ENCODE data around the gene THSD4. TPM values are rescaled to one million over a fixed set of nuclear protein-coding genes. Genes with fewer than 3 reads are reported as not detected.
A peak's percentile ranks its signal among the peaks of the same experiment; 100 is the strongest.

THSD4 gene
- total RNA-seq: 10 to 100 TPM; 23.0 to 68.5 (median 48.6) TPM

DNA sequence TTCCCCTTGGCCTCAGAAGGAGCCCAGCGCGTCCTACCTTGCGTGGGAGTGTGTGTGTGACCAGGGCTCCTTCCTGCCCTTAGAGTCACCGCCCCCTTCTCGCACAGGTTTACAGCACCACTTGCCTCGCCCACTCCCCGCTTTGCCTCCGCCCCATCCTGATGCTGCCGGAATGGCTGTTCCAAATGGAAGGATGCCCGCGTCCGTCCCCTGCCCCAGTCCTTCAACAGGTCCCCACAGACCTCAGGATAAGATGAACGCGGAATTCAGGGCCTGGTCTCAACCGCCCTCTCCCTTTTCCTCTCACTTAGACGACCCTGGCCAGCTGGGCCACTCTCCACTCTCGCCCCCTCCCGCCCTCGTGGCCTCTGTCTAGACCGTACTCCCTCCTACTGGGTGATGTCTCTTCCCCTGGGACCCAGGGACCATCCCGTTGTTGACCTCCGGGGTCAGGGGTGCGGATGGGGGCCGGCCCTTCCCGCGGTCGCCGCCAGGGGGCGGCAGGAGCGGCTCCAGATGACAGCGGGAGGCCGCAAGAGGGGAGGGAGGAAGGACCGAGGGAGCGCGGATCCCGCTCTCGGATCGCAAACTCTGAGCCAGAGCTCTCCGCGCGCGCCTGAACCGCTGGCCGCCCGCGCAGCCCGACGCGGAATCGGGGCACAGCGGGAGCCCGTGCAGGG is at the start of gene THSD4:
Gene THSD4 (plus strand): TSS at position 585 of the 680 bp plus-strand sequence.
- H3K27me3 ChIP-seq: no peaks in the 10 kb centered on the region
- H3K27ac ChIP-seq: peak within 1 kb of the TSS; percentile 70 to 89 (median 82)
- intact Hi-C loops (cut with DNase I): loop anchor here (5.0 kb wide), 1 partner anchor 327 kb away; no protein-coding TSS in a partner anchor
- no peaks in the 10 kb centered on the region for H3K9me3 ChIP-seq
- TF ChIP-seq POLR2A (IDR thresholded peaks at IDR 0.05): peak in 1 of 2 donors; percentile 64
- TF ChIP-seq, protein P1, sequence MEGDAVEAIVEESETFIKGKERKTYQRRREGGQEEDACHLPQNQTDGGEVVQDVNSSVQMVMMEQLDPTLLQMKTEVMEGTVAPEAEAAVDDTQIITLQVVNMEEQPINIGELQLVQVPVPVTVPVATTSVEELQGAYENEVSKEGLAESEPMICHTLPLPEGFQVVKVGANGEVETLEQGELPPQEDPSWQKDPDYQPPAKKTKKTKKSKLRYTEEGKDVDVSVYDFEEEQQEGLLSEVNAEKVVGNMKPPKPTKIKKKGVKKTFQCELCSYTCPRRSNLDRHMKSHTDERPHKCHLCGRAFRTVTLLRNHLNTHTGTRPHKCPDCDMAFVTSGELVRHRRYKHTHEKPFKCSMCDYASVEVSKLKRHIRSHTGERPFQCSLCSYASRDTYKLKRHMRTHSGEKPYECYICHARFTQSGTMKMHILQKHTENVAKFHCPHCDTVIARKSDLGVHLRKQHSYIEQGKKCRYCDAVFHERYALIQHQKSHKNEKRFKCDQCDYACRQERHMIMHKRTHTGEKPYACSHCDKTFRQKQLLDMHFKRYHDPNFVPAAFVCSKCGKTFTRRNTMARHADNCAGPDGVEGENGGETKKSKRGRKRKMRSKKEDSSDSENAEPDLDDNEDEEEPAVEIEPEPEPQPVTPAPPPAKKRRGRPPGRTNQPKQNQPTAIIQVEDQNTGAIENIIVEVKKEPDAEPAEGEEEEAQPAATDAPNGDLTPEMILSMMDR (IDR thresholded peaks at IDR 0.05): peak; percentile 95 to 98 (median 97)
- no peaks in the 10 kb centered on the region for H3K36me3 ChIP-seq
- peak within 1 kb of the TSS; percentile 35 to 47 (median 39) for H3K4me3 ChIP-seq (replicated peaks in 1 of 3)
- H3K4me1 ChIP-seq: peaks cover 11 to 38% of the 10 kb centered on the region in 2 donors
- 23 to 30% methylated on average over 17 to 20 of the region's 52 CpGs for WGBS, 2 donors
- DNase-seq: peak; percentile 92

DNA sequence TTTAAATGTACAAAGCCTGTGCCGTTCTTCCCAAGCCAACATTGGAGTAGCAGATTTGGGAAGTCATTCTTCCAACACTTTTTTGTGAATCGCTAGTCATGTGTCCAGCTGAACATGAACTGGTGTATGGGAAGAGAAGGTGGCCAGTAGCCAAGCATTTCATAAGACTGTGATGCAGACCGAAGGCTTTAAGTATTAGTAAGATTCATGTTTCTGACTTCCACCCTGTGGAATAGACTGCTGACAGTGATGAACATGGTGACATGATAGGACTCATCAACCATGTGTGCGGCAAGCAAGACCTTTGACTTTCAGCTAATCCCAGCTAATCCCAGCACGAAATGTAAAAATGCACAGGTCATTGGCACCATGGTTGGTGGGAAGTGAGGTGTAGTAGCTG is 48.3 kb upstream of the THSD4 start:
- 85 to 87% methylated on average over 5 of the region's 5 CpGs for WGBS, 2 donors

DNA sequence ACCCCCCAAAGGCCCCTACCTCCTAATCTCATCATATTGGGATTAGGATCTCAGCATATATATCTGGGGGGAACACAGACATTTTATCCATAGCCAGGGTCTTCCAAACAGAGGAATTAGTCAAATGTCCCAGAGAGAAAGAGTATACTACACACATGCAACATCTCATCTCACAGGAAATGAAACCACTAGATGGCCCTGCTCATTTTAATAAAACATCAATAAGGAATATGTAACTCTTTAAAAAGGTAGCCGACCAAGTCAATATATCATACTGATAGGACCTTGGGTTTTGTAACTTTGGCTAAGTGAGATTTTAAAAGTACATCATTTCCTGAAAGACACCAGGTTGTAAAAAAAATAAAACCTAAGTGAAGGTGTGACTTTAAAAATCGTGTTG is 45.6 kb upstream of the THSD4 start:
- H3K4me3 ChIP-seq (replicated peaks in 1 of 3): no peak overlapping the region
- TF ChIP-seq, protein P1 (IDR thresholded peaks at IDR 0.05): no peak
- TF ChIP-seq POLR2A (IDR thresholded peaks at IDR 0.05): no peak
- intact Hi-C loops (cut with DNase I): no loop called here
- H3K36me3 ChIP-seq: no peaks in the 10 kb centered on the region
- peaks cover 0 to 4% of the 10 kb centered on the region in 2 donors for H3K4me1 ChIP-seq
- H3K27ac ChIP-seq: no peak overlapping the region
- H3K9me3 ChIP-seq: no peaks in the 10 kb centered on the region
- WGBS, 2 donors: 78 to 82% methylated on average over 2 of the region's 2 CpGs
- DNase-seq: no peak
- H3K27me3 ChIP-seq: no peaks in the 10 kb centered on the region

More for the DNA sequence above, 48.3 kb upstream of the THSD4 start:
- no peak for DNase-seq
- Histone ChIP-seq H3K9me3 (no peaks in the 10 kb centered on the region), H3K27ac (no peak overlapping the region), H3K27me3 (no peaks in the 10 kb centered on the region), H3K4me1 (peaks cover 0 to 4% of the 10 kb centered on the region in 2 donors), H3K4me3 (replicated peaks in 1 of 3) (no peak overlapping the region), H3K36me3 (no peaks in the 10 kb centered on the region)
- intact Hi-C loops (cut with DNase I): no loop called here
- no peak for TF ChIP-seq POLR2A (IDR thresholded peaks at IDR 0.05)
- TF ChIP-seq, protein P1 (IDR thresholded peaks at IDR 0.05): no peak

DNA sequence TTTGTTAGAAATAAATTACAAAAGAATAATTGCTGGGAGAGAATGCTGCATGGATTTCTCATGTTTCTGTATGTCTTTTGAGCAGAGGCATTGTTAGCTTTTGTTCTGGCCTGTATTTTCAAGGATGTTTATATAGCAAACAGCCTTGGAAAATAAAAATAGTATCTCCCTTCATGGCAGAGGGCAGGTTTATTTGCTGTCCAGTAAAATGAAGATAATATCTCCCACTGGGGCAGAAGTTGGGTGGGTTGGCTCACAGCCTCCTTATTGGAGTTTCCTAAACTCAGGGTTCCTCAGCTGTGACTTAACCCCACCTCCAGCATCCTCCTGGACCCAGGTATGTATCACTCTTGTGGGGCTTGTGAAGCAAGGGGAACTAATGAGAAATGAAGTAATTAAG is 43.7 kb upstream of the THSD4 start:
- Histone ChIP-seq H3K27me3 (no peaks in the 10 kb centered on the region), H3K4me3 (replicated peaks in 1 of 3) (no peak overlapping the region), H3K9me3 (no peaks in the 10 kb centered on the region), H3K27ac (no peak overlapping the region), H3K4me1 (peaks cover 0 to 4% of the 10 kb centered on the region in 2 donors), H3K36me3 (no peaks in the 10 kb centered on the region)
- intact Hi-C loops (cut with DNase I): no loop called here
- TF ChIP-seq POLR2A (IDR thresholded peaks at IDR 0.05): no peak
- TF ChIP-seq, protein P1 (IDR thresholded peaks at IDR 0.05): no peak
- no peak for DNase-seq

DNA sequence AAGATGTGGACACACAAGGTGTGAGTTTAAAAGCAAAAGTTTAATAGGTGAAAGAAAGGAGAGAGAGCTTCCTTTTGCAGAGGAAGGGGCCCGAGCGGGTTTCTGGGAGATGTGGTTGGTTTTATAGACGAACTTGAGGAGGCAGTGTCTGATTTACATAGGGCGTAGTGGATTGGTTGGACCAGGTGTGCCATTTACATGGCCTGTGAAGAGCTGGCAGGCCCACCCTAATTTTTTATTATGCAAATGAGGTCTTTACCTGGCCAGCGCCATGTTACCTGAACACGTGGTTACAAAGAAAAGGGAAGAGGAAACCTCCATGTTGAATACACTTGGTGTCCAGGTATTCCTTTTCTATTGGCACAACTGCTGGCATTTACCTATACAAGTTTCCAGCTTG is 42.8 kb upstream of the THSD4 start:
- intact Hi-C loops (cut with DNase I): no loop called here
- peaks cover 0 to 4% of the 10 kb centered on the region in 2 donors for H3K4me1 ChIP-seq
- H3K4me3 ChIP-seq (replicated peaks in 1 of 3): no peak overlapping the region
- no peaks in the 10 kb centered on the region for H3K36me3 ChIP-seq
- no peaks in the 10 kb centered on the region for H3K27me3 ChIP-seq
- TF ChIP-seq, protein P1 (IDR thresholded peaks at IDR 0.05): no peak
- TF ChIP-seq POLR2A (IDR thresholded peaks at IDR 0.05): no peak
- WGBS, 2 donors: 93 to 94% methylated on average over 6 of the region's 6 CpGs
- DNase-seq: no peak
- H3K9me3 ChIP-seq: no peaks in the 10 kb centered on the region
- no peak overlapping the region for H3K27ac ChIP-seq

Data from thyroid gland (tissue), 4 donors.